Measurements from ENCODE around the gene ARHGEF17.

Gene ARHGEF17

GRCh38 chr11:73381589-73381988 is 73.5 kb downstream of the ARHGEF17 start:
- no peak for DNase-seq (ENCODE audit: low read depth, low spot score)

DNA sequence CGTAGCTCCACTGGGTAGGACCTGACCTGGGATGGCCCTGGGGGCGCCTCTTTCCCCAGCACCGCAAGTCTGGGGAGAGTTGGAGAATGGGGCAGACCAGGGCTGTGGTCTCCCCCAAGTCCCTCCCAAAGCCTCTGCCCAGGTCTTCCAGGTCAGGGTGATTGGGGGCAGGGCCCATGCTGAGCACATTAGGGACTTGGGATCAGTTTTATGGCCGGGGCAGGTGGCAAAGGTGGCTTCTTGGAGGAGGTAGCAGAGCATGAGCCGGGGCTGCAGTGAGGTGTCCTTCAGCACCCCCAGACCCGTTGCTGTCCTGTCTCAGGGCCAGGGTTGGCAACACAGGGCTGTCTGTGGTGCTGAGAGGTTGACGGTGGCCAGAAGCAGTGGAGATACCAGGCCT is 74.1 kb downstream of the ARHGEF17 start:
- no peak for DNase-seq (ENCODE audit: low read depth, low spot score)

DNA sequence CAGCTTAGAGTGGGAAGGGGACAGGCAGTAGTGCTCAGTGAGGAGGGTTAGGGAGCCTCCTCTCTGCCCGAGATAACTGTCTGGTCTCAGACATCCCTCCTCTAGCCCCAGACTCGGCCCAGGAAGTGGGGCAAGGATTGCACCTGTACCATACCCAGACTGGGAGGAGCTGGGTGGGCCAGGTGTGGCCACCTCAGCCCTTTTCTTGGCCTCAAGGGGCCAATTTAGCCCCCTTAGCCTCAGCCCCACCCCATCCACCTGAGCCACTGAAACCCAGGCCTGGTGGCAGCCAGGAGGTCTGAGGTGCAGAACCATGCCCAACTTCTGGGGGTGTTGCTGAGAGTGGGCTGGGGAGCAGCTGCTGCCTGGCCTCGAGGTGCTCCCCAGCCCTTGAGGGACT is 74.7 kb downstream of the ARHGEF17 start:
- no peak for DNase-seq (ENCODE audit: low read depth, low spot score)

DNA sequence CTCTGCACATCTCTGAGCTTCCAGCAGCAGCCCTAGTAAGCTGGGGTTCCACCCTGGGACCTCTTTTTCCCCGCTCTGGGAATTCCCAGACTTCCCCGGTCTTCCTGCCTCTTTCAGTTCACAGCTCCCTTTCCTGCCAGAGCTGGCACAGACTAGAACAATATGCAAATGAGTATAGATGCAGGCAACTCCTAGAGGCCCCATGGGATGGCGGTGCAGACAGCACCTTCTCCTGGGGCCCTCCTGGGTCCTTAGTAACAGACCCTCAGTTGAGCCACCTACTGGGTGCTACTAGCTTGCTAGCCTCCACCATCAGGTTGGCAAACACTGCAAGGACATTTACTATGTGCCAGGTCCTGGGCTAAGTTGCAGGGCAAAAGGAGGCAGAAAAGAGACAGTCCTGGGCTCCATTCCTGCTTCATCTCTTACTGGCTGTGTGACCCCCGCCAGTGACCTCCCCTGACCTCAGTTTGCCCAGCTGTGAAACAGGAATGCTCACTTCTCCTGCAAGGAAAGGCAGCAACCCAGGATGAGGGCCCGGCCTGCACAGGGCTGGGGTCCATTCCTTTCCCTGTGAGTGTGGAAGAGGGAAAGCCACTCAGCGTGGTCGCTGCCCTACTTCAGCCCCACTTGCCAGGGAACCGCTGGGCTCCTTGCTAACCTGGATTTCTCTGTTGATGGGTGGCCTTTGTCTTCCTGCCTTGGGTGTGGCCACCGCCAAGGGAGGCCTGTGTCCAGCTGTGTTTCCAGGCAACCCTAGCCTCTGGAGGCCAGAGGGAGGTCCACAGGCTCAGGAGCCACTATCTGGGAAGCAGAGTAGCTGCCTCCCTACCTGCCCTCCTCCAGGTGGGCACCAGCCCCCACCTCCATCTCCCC is 75.4 kb downstream of the ARHGEF17 start:
- DNase-seq (ENCODE audit: low read depth, low spot score): no peak

GRCh38 chr11:73384125-73384441 is 76.0 kb downstream of the ARHGEF17 start:
- no peak for DNase-seq (ENCODE audit: low read depth, low spot score)

DNA sequence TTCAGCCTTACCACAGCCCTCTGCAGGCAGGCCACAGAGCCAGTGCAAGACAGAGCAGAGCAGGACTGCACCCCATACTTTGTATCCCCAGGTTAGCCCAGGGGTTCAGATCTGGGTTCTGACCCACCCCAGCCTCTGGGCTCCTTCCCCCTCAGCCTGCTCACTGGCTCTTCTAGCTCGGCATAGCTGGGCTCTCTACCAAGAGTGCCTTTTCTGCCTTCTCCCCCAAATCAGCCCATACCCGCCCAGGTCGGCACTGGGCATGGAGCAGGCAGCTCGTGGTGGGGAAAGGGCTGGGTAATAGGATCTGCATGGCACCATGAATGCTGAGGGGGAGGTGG is 76.4 kb downstream of the ARHGEF17 start:
- no peak for DNase-seq (ENCODE audit: low read depth, low spot score)

- DNase-seq (ENCODE audit: low read depth, low spot score): no peak
Measured at GRCh38 chr11:73384872-73385689, 77.0 kb downstream of the ARHGEF17 start.

GRCh38 chr11:73386016-73386415 is 77.9 kb downstream of the ARHGEF17 start:
- no peak for DNase-seq (ENCODE audit: low read depth, low spot score)

GRCh38 chr11:73386546-73386945 is 78.5 kb downstream of the ARHGEF17 start:
- DNase-seq (ENCODE audit: low read depth, low spot score): no peak

- no peak for DNase-seq (ENCODE audit: low read depth, low spot score)
Measured at GRCh38 chr11:73387594-73388264, 79.7 kb downstream of the ARHGEF17 start.

GRCh38 chr11:73388265-73389133 is 80.4 kb downstream of the ARHGEF17 start:
- DNase-seq (ENCODE audit: low read depth, low spot score): no peak

DNA sequence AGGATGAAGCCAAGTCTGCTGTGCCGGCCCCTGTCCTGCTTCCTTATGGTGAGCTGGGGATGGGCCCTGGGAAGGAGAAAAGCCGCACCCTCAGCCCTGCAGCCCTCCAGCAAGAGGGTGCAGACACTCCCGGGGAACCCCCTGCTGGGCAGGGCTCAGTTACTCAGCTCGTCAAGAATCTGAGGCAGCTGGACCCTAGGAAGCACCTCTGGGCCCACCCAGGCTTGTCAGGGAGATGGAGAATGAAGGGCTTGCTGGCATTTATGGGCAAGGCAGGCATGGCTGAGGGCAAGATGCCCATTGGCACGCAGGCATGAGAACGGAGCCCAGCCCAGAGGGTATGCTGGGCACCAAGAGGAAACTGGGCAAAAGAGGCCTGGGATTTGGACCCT is 81.1 kb downstream of the ARHGEF17 start:
- no peak for DNase-seq (ENCODE audit: low read depth, low spot score)

GRCh38 chr11:73389916-73390315 is 81.8 kb downstream of the ARHGEF17 start:
- no peak for DNase-seq (ENCODE audit: low read depth, low spot score)

- DNase-seq (ENCODE audit: low read depth, low spot score): no peak
Measured at GRCh38 chr11:73390601-73391565, 82.8 kb downstream of the ARHGEF17 start.

- no peak for DNase-seq (ENCODE audit: low read depth, low spot score)
Measured at GRCh38 chr11:73391665-73392064, 83.6 kb downstream of the ARHGEF17 start.

- DNase-seq (ENCODE audit: low read depth, low spot score): no peak
Measured at GRCh38 chr11:73392108-73393010, 84.3 kb downstream of the ARHGEF17 start.

GRCh38 chr11:73393011-73393380 is 84.9 kb downstream of the ARHGEF17 start:
- DNase-seq (ENCODE audit: low read depth, low spot score): no peak

DNA sequence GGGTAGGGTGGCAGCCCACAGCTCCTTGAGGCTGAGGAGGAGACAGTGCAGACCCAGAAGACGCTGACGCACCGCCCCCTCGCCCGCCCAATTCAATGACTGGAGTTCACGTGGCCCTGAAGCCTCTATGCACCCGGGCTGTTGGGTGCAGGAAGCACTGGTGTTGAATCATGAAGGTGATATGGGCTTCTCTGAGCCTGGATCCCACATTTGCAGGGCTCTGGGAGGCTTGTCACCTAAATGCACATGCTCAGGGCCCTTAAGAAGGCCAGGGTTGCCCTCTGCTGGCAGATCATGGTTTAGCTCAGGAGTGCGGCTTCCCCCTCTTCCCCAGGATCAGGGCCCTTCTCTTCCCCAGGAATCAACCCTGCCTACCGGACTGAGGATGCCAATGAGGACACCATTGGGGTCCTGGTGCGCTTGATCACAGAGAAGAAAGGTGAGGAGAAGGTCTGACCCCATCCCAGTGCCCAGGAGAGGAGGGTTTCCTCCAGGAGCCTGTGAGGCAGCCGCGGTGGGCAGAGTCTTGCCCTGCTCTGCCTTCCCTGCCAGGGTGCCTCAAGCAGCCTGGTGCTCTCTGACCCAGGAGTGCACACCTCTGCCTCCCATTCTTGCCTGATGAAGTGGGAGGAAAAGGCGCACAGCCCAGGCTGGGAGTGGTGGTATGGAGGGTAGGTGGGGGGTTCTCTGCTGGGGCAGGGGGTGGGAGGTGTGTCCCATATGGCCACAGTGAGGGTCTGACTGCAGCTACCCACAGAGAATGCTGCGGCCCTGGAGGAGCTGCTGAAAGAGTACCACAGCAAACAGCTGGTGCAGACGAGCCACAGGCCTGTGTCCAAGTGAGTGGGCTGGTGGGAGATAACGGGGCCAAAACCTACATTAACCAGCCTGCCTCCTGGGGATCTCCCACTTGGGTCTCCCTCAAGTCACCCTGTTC is 85.7 kb downstream of the ARHGEF17 start:
- DNase-seq (ENCODE audit: low read depth, low spot score): peak; percentile 35
